Parathyroid adenoma (tissue), 2 donors: ENCODE measurements around the gene UHRF2.

Experiments used
- H2AFZ ChIP-seq: fragments of 300-600 bp; sonication (generic); one replicate; pipeline ENCODE4 v1.7.0; 2017; ENCODE audit warnings: antibody characterized with exemption, mild to moderate bottlenecking
- H3K27ac ChIP-seq: fragments of 300-600 bp; sonication (generic); one replicate; pipeline ENCODE4 v1.7.0; 2017
- H3K27me3 ChIP-seq: fragments of 300-600 bp; sonication (generic); one replicate; pipeline ENCODE4 v1.7.0; 2017; ENCODE audit warnings: low read length; ENCODE audit not compliant: control insufficient read depth, insufficient read depth
- H3K36me3 ChIP-seq: fragments of 300-600 bp; sonication (generic); one replicate; pipeline ENCODE4 v1.7.0; 2017; ENCODE audit warnings: low read length; ENCODE audit not compliant: control insufficient read depth, insufficient read depth
- H3K4me1 ChIP-seq: fragments of 300-600 bp; sonication (generic); one replicate; pipeline ENCODE4 v1.7.0; 2017; ENCODE audit warnings: control low read depth
- H3K4me2 ChIP-seq: fragments of 300-600 bp; sonication (generic); one replicate; pipeline ENCODE4 v1.7.0; 2017; ENCODE audit warnings: low read length
- H3K4me3 ChIP-seq: fragments of 300-600 bp; sonication (generic); one replicate; pipeline ENCODE4 v1.7.0; 2017; ENCODE audit warnings: low read depth, low read length
- H3K79me2 ChIP-seq: fragments of 300-600 bp; sonication (generic); one replicate; pipeline ENCODE4 v1.7.0; 2017; ENCODE audit warnings: control low read depth
- H3K9ac ChIP-seq: fragments of 300-600 bp; sonication (generic); one replicate; pipeline ENCODE4 v1.7.0; 2017; ENCODE audit warnings: mild to moderate bottlenecking
- H3K9me3 ChIP-seq: fragments of 300-600 bp; sonication (generic); one replicate; pipeline ENCODE4 v1.7.0; 2017; ENCODE audit warnings: low read length; ENCODE audit not compliant: control insufficient read depth
- CTCF ChIP-seq: fragments of 300-600 bp; sonication (generic); IDR thresholded peaks from one replicate; pipeline ENCODE4 v1.7.0; 2017; ENCODE audit warnings: antibody characterized with exemption, mild to moderate bottlenecking
- donor health status: primary hyperparathyroidism.

UHRF2 gene

GRCh38 chr9:6490863-6491262 is 77.9 kb downstream of the UHRF2 start:
- no peak overlapping the region for H3K4me2 ChIP-seq
- no peaks in the 10 kb centered on the region for H3K27me3 ChIP-seq

DNA sequence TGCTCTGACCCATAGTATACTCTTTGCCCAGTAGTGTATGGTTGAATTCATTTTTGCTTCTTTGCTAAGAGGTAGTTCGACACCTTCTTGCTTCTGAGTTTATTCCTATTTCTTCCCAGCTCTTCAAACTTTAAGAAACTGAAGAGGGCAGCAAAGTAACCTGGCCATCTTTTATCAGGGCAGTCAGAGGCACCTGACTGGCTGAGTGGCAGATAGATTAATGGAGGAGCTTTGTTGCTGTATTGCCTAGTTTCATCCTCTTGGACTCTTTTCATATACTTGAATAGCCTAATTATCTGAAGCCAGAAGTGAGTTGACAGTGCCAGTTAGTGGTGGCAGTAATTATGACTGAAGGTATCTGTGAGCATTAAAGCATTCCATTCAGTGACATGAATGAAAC is 82.5 kb downstream of the UHRF2 start:
- Histone ChIP-seq H3K79me2 (no peaks in the 10 kb centered on the region), H3K9me3 (no peaks in the 10 kb centered on the region), H3K27ac (no peak overlapping the region), H2AFZ (no peak overlapping the region), H3K4me1 (no peaks in the 10 kb centered on the region), H3K4me2 (no peak overlapping the region), H3K36me3 (peaks cover 2% of the 10 kb centered on the region), H3K27me3 (no peaks in the 10 kb centered on the region), H3K4me3 (no peak overlapping the region), H3K9ac (no peak overlapping the region)
- no peak for TF ChIP-seq CTCF

More at GRCh38 chr9:6490863-6491262, 77.9 kb downstream of the UHRF2 start:
- Histone ChIP-seq H3K4me1 (no peaks in the 10 kb centered on the region), H3K9ac (no peak overlapping the region), H3K36me3 (peaks cover 2% of the 10 kb centered on the region), H3K9me3 (no peaks in the 10 kb centered on the region), H2AFZ (no peak overlapping the region), H3K27ac (no peak overlapping the region), H3K79me2 (peaks cover 4% of the 10 kb centered on the region), H3K4me3 (no peak overlapping the region)
- no peak for TF ChIP-seq CTCF

DNA sequence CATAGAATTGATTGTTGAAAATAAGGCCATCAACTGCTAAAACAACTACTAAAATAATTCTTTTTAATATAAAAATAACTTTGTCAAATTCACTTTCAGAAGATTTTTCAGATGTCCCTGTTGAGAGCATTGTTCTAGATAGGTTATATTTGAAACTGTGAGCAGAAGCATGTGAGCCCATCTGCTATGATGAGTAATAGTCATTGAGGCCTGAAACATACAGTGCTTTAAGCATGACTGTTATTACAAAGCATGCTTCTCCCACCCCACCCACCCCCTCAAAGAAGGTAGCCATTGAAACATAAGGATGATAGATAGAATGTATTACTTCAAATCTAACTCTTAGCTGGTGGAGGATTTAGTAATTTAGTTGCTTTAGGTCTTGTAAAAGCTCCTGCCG is 86.0 kb downstream of the UHRF2 start:
- Histone ChIP-seq H3K27ac (no peak overlapping the region), H3K79me2 (no peaks in the 10 kb centered on the region), H3K36me3 (peaks cover under 1% of the 10 kb centered on the region), H2AFZ (no peak overlapping the region), H3K4me2 (no peak overlapping the region), H3K9ac (no peak overlapping the region), H3K9me3 (no peaks in the 10 kb centered on the region), H3K4me3 (no peak overlapping the region), H3K4me1 (no peaks in the 10 kb centered on the region), H3K27me3 (no peaks in the 10 kb centered on the region)
- no peak for TF ChIP-seq CTCF

DNA sequence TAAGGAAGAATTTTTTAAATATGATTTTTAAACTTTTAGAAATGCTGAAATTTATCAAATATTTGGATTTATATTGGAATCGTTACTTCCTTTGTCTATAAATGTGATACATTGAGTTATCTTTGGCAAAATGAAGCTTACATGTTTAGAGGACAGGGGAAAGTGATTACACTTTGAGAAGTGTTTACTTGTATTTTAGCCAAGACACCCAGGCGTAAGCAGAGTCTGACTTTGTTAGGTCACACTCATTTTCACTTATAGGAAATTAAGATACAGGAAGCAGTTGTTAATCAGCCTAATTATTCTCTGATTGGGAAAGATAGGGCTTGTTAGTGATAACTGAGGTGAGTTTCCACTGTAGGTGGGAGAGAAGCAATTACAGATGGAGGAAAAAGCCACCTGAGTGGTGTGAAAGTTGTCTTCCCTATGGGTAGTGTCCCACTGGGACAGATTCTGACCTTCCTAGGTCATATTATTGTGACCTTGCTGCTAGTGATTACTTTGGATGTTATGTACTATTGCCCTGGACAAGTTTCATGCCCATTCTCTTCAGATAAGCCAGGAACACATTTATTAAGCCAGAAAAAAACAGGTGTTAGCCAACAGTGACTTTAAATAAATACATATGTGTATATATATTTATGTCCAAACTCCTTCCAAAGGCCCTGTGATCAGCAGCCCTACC is 88.7 kb downstream of the UHRF2 start:
- no peak overlapping the region for H3K9ac ChIP-seq
- no peaks in the 10 kb centered on the region for H3K36me3 ChIP-seq
- H3K27me3 ChIP-seq, result no peaks in the 10 kb centered on the region
- no peak overlapping the region for H3K4me2 ChIP-seq
- no peak overlapping the region for H3K27ac ChIP-seq
- no peaks in the 10 kb centered on the region for H3K4me1 ChIP-seq
- no peaks in the 10 kb centered on the region for H3K79me2 ChIP-seq
- H3K9me3 ChIP-seq, result no peaks in the 10 kb centered on the region
- no peak overlapping the region for H2AFZ ChIP-seq
- TF ChIP-seq CTCF, result no peak
- no peak overlapping the region for H3K4me3 ChIP-seq

GRCh38 chr9:6502399-6502798 is 89.4 kb downstream of the UHRF2 start:
- no peak overlapping the region for H3K27ac ChIP-seq
- no peak overlapping the region for H3K4me3 ChIP-seq
- H3K4me1 ChIP-seq, result no peaks in the 10 kb centered on the region
- no peak overlapping the region for H3K4me2 ChIP-seq
- no peaks in the 10 kb centered on the region for H3K36me3 ChIP-seq
- H3K9me3 ChIP-seq, result no peaks in the 10 kb centered on the region
- no peaks in the 10 kb centered on the region for H3K27me3 ChIP-seq
- H2AFZ ChIP-seq, result no peak overlapping the region
- H3K9ac ChIP-seq, result no peak overlapping the region
- H3K79me2 ChIP-seq, result no peaks in the 10 kb centered on the region
- no peak for TF ChIP-seq CTCF
